GM23248 (cell line): Measurements from ENCODE around the gene CASS4. TPM values are rescaled to one million over a fixed set of nuclear protein-coding genes. Genes with fewer than 3 reads are reported as not detected.

Experiments used
- DNase-seq: peaks from one replicate; pipeline ENCODE4 v3.0.0-alpha.2; 2015
- H2AFZ ChIP-seq: fragments of 200-600 bp; sonication (generic); 2 replicates; pipeline ENCODE4 v1.6.1; 2016; ENCODE audit warnings: antibody characterized with exemption
- H3F3A ChIP-seq: fragments of 200-600 bp; sonication (generic); 2 replicates; pipeline ENCODE4 v1.6.1; 2016; ENCODE audit warnings: mild to moderate bottlenecking, antibody characterized with exemption, mixed run types; ENCODE audit not compliant: insufficient read depth
- H3K27ac ChIP-seq: fragments of 200-600 bp; sonication (generic); 2 replicates; pipeline ENCODE4 v1.5.1; 2016; ENCODE audit warnings: mild to moderate bottlenecking
- H3K27me3 ChIP-seq: fragments of 200-600 bp; sonication (generic); replicated peaks from 2 replicates; pipeline ENCODE4 v1.6.1; 2016; ENCODE audit warnings: mild to moderate bottlenecking; ENCODE audit not compliant: insufficient read depth
- H3K36me3 ChIP-seq: fragments of 200-600 bp; sonication (generic); 2 replicates; pipeline ENCODE4 v1.6.1; 2016; ENCODE audit warnings: low read depth, mild to moderate bottlenecking
- H3K4me1 ChIP-seq: fragments of 200-600 bp; sonication (generic); 2 replicates; pipeline ENCODE4 v1.6.1; 2016; ENCODE audit warnings: mild to moderate bottlenecking; ENCODE audit not compliant: insufficient read depth
- H3K4me2 ChIP-seq: fragments of 200-600 bp; sonication (generic); one replicate; pipeline ENCODE4 v1.6.1; 2016; ENCODE audit warnings: mild to moderate bottlenecking; ENCODE audit not compliant: unreplicated experiment
- H3K4me3 ChIP-seq: fragments of 200-600 bp; sonication (generic); 2 replicates; pipeline ENCODE4 v1.5.1; 2016; ENCODE audit warnings: mild to moderate bottlenecking
- H3K79me2 ChIP-seq: fragments of 200-600 bp; sonication (generic); 2 replicates; pipeline ENCODE4 v1.6.1; 2016; ENCODE audit warnings: mild to moderate bottlenecking; ENCODE audit not compliant: insufficient read depth
- H3K9ac ChIP-seq: fragments of 200-600 bp; sonication (generic); 2 replicates; pipeline ENCODE4 v1.6.1; 2016; ENCODE audit warnings: mild to moderate bottlenecking
- H3K9me2 ChIP-seq: fragments of 200-600 bp; sonication (generic); 2 replicates; pipeline ENCODE4 v1.6.1; 2016; ENCODE audit warnings: mixed run types, mild to moderate bottlenecking, moderate library complexity; ENCODE audit not compliant: insufficient read depth
- H3K9me3 ChIP-seq: fragments of 200-600 bp; sonication (generic); one replicate; pipeline ENCODE4 v1.6.1; 2017; ENCODE audit warnings: low read depth
- H4K20me1 ChIP-seq: fragments of 200-600 bp; sonication (generic); 2 replicates; pipeline ENCODE4 v1.6.0; 2016; ENCODE audit not compliant: insufficient read depth
- EZH2 ChIP-seq: fragments of 200-600 bp; sonication (generic); IDR thresholded peaks from 2 replicates; pipeline ENCODE4 v1.6.1; 2018; ENCODE audit warnings: antibody characterized with exemption, mild to moderate bottlenecking; ENCODE audit not compliant: insufficient read depth, poor library complexity, severe bottlenecking
- EZH2phosphoT487 ChIP-seq: fragments of 200-600 bp; sonication (generic); IDR thresholded peaks from 2 replicates; pipeline ENCODE4 v1.6.1; 2018; ENCODE audit warnings: antibody characterized with exemption, moderate library complexity, mild to moderate bottlenecking, low read depth; ENCODE audit not compliant: insufficient read depth
- WGBS, 2 experiments: methylation state at CpG; one replicate each; pipeline ENCODE4 v1.1.6; 2015 to 2017; ENCODE audit warnings: low lambda C conversion rate in 2 of 2, low coverage in 1 of 2; ENCODE audit errors: missing lambda C conversion rate in 2 of 2; 5-methylcytosine and 5-hydroxymethylcytosine counted together
- in situ Hi-C: fragments of 300-500 bp; cut with MboI; formaldehyde crosslinking; loops from 2 replicates; pipeline ENCODE4 v1.15.0; 2020
- polyA plus RNA-seq: library from polyadenylated mRNA; unstranded; fragments of >200 nt; fragmentation: Nextera tagmentation; extraction: Ambion mirVana; gene quantifications from 2 replicates; pipeline ENCODE4 v1.2.1, GENCODE V29; 2016
- total RNA-seq: library from RNA; depleted of rRNA; stranded (reverse); fragments of >200 nt; shearing (Covaris generic); gene quantifications from 2 replicates; pipeline ENCODE4 v1.2.3, GENCODE V29; 2014

The CASS4 gene
- total and polyA plus RNA-seq, 2 experiments from 2014 or later, result 10.4 to 19.2 TPM

DNA sequence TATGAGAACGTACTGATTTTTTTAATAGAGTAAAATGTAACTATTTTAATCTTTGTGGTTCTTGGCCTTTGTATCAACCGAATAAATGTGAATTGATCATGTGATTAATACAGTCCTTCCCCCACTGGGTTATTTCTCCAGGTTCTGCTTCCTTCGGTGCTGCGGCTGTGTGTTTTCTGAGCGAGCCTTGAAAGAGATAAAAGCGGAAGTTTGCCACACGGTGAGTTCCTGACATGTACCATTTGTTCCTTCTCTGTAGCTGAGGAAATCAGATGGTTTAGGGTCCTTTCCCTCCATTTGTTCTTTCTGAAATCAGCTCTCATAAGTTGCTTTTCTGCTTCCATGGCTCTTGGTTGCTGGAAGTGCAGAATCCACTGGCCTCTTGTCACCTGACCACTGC is 71.9 kb downstream of the CASS4 start:
- in situ Hi-C loops, result no loop called here
- H3K27me3 ChIP-seq, result no peaks in the 10 kb centered on the region
- H4K20me1 ChIP-seq, result no peaks in the 10 kb centered on the region
- no peak for DNase-seq
- H3K36me3 ChIP-seq, result peaks cover 64% of the 10 kb centered on the region
- H3F3A ChIP-seq, result no peaks in the 10 kb centered on the region
- H3K27ac ChIP-seq, result no peak overlapping the region
- no peak overlapping the region for H3K4me3 ChIP-seq
- WGBS, 2 experiments, result 86 to 87% methylated on average over 7 of the region's 7 CpGs
- no peak for TF ChIP-seq EZH2
- TF ChIP-seq EZH2phosphoT487, result no peak
- no peak overlapping the region for H3K9ac ChIP-seq
- H2AFZ ChIP-seq, result no peak overlapping the region
- no peak overlapping the region for H3K4me2 ChIP-seq
- H3K79me2 ChIP-seq, result peaks cover 100% of the 10 kb centered on the region
- no peaks in the 10 kb centered on the region for H3K4me1 ChIP-seq
- H3K9me2 ChIP-seq, result no peaks in the 10 kb centered on the region
- no peaks in the 10 kb centered on the region for H3K9me3 ChIP-seq

DNA sequence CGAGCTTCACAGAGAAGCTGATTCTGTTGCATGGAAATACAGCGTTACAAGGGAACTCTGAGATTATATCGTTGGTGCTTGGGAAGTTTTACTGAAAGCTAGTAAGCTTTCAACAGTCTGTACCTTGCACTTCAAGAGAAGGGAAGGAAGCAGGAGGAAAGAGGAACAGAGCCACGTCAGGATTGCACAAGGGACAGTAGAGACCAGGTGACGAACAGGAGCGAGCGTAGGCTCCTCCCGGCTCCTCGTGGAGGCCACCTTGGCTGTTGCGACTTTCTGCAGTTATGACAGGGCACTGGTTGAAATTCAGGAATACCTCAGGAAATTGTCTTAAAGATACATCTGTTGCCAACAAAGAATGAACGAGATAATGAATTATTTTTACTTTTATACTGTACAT is 75.2 kb downstream of the CASS4 start:
- WGBS, 2 experiments, result 97% methylated on average over 11 of the region's 11 CpGs
- H3F3A ChIP-seq, result no peaks in the 10 kb centered on the region
- peaks cover 100% of the 10 kb centered on the region for H3K79me2 ChIP-seq
- H4K20me1 ChIP-seq, result no peaks in the 10 kb centered on the region
- no peaks in the 10 kb centered on the region for H3K9me3 ChIP-seq
- H3K4me2 ChIP-seq, result no peak overlapping the region
- no peak for TF ChIP-seq EZH2
- no peaks in the 10 kb centered on the region for H3K4me1 ChIP-seq
- H3K9me2 ChIP-seq, result no peaks in the 10 kb centered on the region
- no peaks in the 10 kb centered on the region for H3K27me3 ChIP-seq
- no peak for DNase-seq
- no peak overlapping the region for H3K4me3 ChIP-seq
- H3K9ac ChIP-seq, result no peak overlapping the region
- H2AFZ ChIP-seq, result no peak overlapping the region
- H3K27ac ChIP-seq, result no peak overlapping the region
- in situ Hi-C loops, result no loop called here
- peaks cover 52% of the 10 kb centered on the region for H3K36me3 ChIP-seq

DNA sequence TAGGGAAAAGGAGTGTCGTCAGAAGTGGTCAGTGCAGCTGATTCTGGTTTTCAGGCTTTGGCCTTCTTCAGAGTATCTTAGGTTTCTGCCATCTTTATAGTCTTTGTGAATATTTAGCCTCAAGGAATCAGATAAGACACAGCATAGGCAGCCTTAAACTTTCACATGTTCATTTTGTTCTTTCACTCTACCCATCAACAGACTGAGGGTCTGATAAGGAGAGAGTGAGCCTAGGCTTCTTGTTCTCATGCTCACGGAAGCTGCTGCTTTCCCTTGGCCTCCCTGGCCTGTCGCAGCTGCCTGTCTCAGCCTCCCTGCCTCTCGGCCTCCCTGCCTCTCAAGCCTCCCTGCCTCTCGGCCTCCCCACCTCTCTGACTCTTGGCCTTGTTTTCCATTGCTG is 76.5 kb downstream of the CASS4 start:
- Histone ChIP-seq H3K9ac (no peak overlapping the region), H3K79me2 (peaks cover 99% of the 10 kb centered on the region), H3K27me3 (no peaks in the 10 kb centered on the region), H3F3A (no peaks in the 10 kb centered on the region), H3K9me3 (no peaks in the 10 kb centered on the region), H3K4me3 (no peak overlapping the region), H3K4me2 (no peak overlapping the region), H3K36me3 (peaks cover 47% of the 10 kb centered on the region; the same call in 1 of the 2 replicates), H2AFZ (no peak overlapping the region), H3K9me2 (no peaks in the 10 kb centered on the region), H4K20me1 (no peaks in the 10 kb centered on the region), H3K4me1 (no peaks in the 10 kb centered on the region), H3K27ac (no peak overlapping the region)
- in situ Hi-C loops, result no loop called here
- DNase-seq, result no peak
- WGBS, 2 experiments, result 88 to 93% methylated on average over 5 of the region's 5 CpGs
- TF ChIP-seq EZH2phosphoT487, result no peak
- TF ChIP-seq EZH2, result no peak

DNA sequence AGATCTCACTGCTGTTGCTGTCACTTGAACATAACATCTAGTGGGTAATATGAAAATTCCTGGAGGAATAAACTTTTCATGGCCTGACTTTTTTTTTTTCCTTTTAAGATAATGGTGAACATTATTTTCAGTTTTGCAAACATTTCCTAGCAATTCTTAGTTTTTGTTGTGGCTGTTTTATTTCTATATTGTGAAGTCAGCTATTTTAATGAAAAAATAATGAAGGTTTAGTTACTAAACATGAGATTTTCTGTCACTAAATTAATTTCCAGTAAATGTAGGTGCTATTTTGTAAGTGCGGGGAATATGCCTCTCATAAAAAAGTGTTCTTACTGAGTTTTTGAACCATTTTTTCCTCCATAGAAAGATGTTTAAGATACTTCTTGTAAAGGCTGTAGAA is 89.1 kb downstream of the CASS4 start:
- no peaks in the 10 kb centered on the region; the same call in 1 of the 2 replicates for H4K20me1 ChIP-seq
- H3K9me3 ChIP-seq, result no peaks in the 10 kb centered on the region
- no peaks in the 10 kb centered on the region for H3K27me3 ChIP-seq
- DNase-seq, result no peak
- H3F3A ChIP-seq, result no peaks in the 10 kb centered on the region
- no peak overlapping the region for H2AFZ ChIP-seq
- in situ Hi-C loops, result no loop called here
- H3K9ac ChIP-seq, result no peak overlapping the region
- H3K36me3 ChIP-seq, result peaks cover 37% of the 10 kb centered on the region
- H3K9me2 ChIP-seq, result no peaks in the 10 kb centered on the region
- no peak overlapping the region for H3K27ac ChIP-seq
- WGBS, 2 experiments, result 90 to 95% methylated on average over 1 of the region's 1 CpG
- H3K4me3 ChIP-seq, result no peak overlapping the region
- H3K4me2 ChIP-seq, result no peak overlapping the region
- H3K4me1 ChIP-seq, result no peaks in the 10 kb centered on the region
- H3K79me2 ChIP-seq, result peaks cover 96% of the 10 kb centered on the region
- TF ChIP-seq EZH2phosphoT487 (no peak), EZH2 (no peak)

DNA sequence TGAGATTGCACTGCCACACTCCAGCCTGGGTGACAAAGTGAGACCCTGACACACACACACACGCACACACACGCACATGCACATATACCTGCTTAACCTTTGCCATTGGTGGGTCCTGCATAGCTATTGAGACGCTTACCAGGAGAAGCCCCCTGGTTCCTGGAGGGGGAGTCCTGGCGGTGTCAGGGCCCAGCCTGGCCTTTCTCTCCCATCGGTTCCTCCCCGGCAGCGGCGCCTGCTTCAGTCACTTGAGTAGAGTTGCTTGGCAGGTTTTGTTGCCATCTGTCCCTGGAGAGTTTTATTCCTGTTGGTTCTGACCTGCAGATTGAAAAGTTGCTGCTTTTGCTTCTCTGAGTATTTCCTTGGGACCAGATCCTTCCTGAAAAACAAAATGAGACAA is 91.9 kb downstream of the CASS4 start:
- Histone ChIP-seq H3K4me3 (no peak overlapping the region), H3K36me3 (peaks cover 24% of the 10 kb centered on the region; the same call in 1 of the 2 replicates), H3K9ac (no peak overlapping the region), H3K9me2 (no peaks in the 10 kb centered on the region), H3K27ac (no peak overlapping the region), H3F3A (no peaks in the 10 kb centered on the region), H3K4me2 (no peak overlapping the region), H2AFZ (no peak overlapping the region), H3K79me2 (peaks cover 96% of the 10 kb centered on the region), H4K20me1 (no peaks in the 10 kb centered on the region; the same call in 1 of the 2 replicates), H3K9me3 (no peaks in the 10 kb centered on the region), H3K27me3 (no peaks in the 10 kb centered on the region), H3K4me1 (no peaks in the 10 kb centered on the region)
- 86 to 91% methylated on average over 8 of the region's 8 CpGs for WGBS, 2 experiments
- TF ChIP-seq EZH2, result no peak
- no peak for TF ChIP-seq EZH2phosphoT487
- no peak for DNase-seq
- in situ Hi-C loops, result no loop called here
